Loucy (cell line): ENCODE measurements around the gene FAM124A.

Source experiments
- EZH2phosphoT487 ChIP-seq: fragments of 200-600 bp; IDR thresholded peaks from 2 replicates; pipeline ENCODE4 v1.6.1; 2018; ENCODE audit warnings: antibody characterized with exemption, mild to moderate bottlenecking, moderate library complexity, borderline replicate concordance
- TF ChIP-seq, protein P1 (sequence below): fragments of 200-600 bp; sonication (generic); conservative IDR thresholded peaks from 2 replicates; pipeline ENCODE4 v1.5.1; 2014; ENCODE audit warnings: mild to moderate bottlenecking, antibody characterized with exemption, low read length

DNA sequence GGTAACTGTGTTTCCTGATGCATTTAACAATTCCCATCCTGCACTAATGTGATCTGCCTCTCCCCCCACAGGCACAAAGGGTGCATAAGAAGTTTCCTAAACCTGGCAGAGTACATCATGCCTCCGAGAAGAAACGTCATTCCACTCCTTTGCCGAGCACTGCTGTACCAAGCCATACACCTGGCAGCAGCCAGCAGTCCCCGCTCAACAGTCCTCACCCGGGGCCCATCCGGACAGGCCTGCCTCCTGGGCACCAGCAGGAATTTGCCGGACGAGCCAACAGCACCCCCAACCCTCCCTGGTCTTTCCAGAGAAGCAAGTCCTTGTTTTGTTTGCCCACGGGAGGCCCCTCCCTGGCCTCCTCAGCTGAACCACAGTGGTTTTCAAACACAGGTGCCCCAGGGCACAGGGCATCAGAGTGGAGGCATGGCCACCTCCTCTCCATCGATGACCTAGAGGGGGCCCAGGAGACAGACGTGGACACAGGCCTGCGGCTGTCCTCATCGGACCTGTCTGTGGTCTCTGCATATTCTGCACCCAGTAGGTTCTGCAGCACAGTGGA is 58.3 kb downstream of the FAM124A start:
- TF ChIP-seq, protein P1, sequence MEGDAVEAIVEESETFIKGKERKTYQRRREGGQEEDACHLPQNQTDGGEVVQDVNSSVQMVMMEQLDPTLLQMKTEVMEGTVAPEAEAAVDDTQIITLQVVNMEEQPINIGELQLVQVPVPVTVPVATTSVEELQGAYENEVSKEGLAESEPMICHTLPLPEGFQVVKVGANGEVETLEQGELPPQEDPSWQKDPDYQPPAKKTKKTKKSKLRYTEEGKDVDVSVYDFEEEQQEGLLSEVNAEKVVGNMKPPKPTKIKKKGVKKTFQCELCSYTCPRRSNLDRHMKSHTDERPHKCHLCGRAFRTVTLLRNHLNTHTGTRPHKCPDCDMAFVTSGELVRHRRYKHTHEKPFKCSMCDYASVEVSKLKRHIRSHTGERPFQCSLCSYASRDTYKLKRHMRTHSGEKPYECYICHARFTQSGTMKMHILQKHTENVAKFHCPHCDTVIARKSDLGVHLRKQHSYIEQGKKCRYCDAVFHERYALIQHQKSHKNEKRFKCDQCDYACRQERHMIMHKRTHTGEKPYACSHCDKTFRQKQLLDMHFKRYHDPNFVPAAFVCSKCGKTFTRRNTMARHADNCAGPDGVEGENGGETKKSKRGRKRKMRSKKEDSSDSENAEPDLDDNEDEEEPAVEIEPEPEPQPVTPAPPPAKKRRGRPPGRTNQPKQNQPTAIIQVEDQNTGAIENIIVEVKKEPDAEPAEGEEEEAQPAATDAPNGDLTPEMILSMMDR: no peak
- TF ChIP-seq EZH2phosphoT487: no peak
